C4-2B (cell line): ENCODE results near the gene MSX1.

ENCODE experiments used
- H3K27ac ChIP-seq: fragments of 450-650 bp; 2 replicates; pipeline ENCODE4 v1.5.1; 2017
- ZFX ChIP-seq: fragments of 450-650 bp; IDR thresholded peaks from 2 replicates; pipeline ENCODE4 v1.6.1; 2017
- TF ChIP-seq, protein P1 (sequence below): fragments of 450-650 bp; conservative IDR thresholded peaks from 2 replicates; pipeline ENCODE4 v1.5.1; 2017; ENCODE audit warnings: mild to moderate bottlenecking

Gene MSX1

DNA sequence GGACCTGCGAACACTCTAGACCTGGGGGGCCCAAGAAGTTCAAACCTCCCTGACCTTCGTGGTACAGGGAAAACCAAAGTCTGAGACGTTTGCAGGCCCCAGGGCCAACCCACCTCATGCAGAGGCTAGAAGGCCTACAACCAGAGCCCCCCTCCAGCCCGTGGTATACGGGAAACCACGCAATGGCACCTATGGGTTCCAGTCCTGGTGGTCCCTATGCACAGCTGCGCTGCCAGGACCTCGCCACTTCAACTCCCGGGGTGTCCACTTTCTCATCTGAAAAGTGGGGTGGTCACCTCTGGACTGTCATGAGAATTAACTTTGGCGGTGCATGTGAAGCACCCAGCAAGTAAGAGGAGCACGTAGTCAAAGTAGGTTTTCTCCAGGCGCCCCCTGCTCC is 8.4 kb upstream of the MSX1 start:
- no peak for TF ChIP-seq ZFX
- TF ChIP-seq, protein P1, sequence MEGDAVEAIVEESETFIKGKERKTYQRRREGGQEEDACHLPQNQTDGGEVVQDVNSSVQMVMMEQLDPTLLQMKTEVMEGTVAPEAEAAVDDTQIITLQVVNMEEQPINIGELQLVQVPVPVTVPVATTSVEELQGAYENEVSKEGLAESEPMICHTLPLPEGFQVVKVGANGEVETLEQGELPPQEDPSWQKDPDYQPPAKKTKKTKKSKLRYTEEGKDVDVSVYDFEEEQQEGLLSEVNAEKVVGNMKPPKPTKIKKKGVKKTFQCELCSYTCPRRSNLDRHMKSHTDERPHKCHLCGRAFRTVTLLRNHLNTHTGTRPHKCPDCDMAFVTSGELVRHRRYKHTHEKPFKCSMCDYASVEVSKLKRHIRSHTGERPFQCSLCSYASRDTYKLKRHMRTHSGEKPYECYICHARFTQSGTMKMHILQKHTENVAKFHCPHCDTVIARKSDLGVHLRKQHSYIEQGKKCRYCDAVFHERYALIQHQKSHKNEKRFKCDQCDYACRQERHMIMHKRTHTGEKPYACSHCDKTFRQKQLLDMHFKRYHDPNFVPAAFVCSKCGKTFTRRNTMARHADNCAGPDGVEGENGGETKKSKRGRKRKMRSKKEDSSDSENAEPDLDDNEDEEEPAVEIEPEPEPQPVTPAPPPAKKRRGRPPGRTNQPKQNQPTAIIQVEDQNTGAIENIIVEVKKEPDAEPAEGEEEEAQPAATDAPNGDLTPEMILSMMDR: no peak

DNA sequence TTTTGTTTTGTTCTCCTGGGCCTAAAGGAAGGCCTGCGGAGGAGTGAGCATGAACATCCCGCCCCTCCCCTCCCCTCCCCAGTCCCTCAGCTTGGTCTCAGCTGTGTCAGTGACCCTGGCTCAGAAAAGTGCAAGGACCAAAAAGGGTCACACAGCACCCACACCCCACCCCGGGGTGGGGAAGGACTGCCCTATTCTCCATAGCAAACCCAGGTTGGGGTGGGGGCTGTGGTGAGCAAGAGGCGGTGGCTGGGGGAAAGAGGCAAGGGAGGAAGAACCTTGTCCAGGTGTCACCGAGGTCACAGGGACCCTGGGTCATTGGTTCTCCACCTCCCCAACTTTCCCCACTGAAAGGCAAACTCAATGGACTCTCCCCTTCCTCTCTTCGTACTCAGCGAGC is 7.6 kb upstream of the MSX1 start:
- no peak for TF ChIP-seq ZFX
- TF ChIP-seq, protein P1: no peak

More for the DNA sequence above, 8.4 kb upstream of the MSX1 start:
- H3K27ac ChIP-seq: no peak overlapping the region

DNA sequence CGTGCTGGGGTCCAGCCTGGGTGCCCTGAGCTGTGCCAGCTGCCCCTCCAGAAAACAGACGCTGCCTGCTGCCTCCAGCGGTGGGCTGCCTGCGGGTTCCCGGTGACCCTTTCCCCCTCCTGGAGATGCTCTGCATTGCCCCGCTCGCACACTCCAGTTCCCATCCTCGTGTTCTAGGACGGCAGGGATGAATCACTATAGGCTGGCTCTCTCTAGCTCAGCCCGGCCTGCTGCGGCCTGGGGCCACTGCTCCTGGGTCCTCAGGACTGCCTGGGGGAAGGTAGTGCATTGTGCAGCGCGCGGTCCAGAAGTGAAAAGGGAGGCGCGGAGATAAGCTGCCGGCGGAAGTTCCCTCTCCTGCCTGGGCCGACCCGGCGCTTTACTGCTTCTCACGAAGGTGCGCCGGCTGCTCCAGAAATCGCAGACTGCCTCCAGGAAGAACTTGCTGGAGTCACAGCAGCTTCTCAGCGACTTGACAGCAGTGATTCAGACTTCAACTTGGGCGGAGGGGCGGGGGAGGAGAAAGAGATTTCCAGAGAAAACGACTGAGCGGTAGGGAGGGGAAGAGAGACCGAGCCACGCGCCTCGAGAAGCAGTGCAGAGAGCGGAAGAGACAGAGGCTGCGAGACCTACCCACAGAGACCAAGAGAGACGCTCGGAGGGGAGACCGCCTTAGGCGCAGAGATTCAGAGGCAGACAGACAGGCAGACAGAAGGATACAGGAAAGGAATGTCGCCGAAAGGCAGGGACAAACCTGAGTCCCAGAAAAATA is 6.7 kb upstream of the MSX1 start:
- no peak overlapping the region for H3K27ac ChIP-seq
- TF ChIP-seq, protein P1: no peak

More for the DNA sequence above, 7.6 kb upstream of the MSX1 start:
- H3K27ac ChIP-seq: no peak overlapping the region

DNA sequence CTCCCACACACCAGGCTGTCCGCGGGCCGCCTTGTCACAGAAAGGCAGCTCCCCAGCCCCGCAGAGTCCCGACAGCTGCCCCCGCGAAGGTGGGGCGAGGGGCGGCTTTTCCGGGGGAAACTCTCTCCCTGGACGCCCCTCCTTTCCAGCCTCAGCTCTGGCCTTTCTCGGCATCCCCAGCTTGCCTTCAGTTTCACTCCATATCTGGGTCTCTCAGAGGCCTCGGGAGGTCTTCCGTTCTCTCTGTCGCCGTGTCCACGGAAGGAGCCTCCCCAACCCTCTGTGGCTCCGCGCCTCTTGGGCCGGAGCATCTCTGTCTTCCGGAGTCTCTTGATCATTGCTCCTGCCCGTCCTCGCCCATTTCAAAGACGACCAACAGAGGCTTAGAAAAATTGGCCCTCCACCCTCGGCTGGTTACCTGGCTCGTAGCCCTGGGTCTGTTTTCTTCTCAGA is 6.1 kb upstream of the MSX1 start:
- TF ChIP-seq ZFX: no peak
- TF ChIP-seq, protein P1: no peak
- no peak overlapping the region for H3K27ac ChIP-seq

DNA sequence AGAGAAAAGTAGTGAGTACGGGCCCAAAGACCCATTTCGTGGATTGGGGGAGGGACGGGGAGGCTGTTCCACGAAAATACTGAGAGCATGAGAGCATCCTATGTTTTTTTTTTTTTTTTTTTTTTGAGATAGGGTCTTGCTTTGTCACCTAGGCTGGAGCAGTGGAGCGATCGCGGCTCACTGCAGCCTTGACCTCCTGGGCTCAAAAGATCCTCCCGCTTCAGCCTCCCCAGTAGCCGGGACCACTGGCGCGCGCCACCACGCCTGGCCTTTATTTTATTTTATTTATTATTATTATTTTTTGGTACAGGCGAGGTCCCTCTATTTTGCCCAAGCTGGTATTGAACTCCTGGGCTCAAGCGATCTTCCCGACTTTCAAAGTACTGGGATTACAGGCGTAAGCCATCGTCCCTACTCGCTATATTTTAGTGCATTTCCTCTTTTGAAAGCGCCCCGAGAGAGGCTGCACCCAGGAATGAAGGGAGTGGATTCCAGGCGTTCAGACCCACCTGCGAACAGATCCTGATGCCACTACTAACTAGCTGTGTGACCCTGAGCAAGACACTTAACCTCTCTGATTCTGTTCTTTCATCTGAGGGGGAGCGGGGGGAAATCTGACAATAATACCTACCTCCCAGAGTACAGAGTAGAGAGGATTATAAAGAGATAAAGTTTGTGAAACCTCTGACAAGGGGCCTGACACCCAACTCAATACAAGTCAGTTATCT is 5.4 kb upstream of the MSX1 start:
- no peak for TF ChIP-seq ZFX
- TF ChIP-seq, protein P1: no peak

DNA sequence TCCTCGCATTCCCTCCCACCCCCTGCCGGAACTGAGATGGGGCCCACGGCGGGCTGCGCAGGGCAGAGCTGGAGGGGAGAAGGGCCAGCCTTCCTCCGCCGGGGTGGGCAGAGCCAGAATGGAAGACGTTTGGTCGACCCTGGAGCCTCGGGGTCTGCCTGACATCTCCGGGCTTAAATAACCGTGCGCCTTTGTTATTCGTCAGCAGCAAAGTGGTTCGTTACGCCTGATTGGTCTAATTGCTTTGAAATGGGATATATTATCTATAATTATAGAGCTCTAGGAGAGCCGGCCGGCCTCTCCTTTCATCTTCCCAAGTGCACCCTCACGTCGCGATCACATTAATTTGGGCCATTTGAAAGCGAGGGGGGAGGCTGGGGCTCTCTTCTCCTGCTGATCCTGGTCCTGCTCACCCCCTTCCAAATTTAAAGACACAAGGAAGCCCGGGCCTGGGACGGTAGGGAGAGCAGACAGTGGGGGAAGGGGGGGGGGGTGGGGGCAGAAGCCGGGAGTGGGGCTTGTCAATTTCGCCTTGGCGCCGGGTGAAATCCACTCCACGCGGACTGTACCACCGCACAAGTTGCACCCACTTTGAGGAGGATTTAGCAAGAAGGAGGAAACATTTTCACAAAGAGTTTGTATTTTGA is 4.7 kb upstream of the MSX1 start:
- TF ChIP-seq, protein P1: no peak
- TF ChIP-seq ZFX: no peak
- H3K27ac ChIP-seq: no peak overlapping the region

More for the DNA sequence above, 5.4 kb upstream of the MSX1 start:
- H3K27ac ChIP-seq: no peak overlapping the region
